ENCODE measurements around the gene IL17REL. TPM values are rescaled to one million over a fixed set of nuclear protein-coding genes. Genes with fewer than 3 reads are reported as not detected.

IL17REL gene
- total and polyA plus RNA-seq, 2 of the 13 experiments (the other 11 are each of a cell fraction or from before 2014, with no cell fraction given): not detected

- no peak for TF ChIP-seq RNF219 (CRISPR knock-in tag; IDR thresholded peaks at IDR 0.05)
Observed at GRCh38 chr22:49964136-49965090, 48.2 kb downstream of the IL17REL start (continued).

GRCh38 chr22:49963647-49964026, 48.9 kb downstream of the IL17REL start:
- BruUV-seq (replicated peaks): no TSS peak
- intact Hi-C loops (cut with micrococcal nuclease; ENCODE audit: unreplicated experiment) (no loop called here), in situ Hi-C loops (cut with HindIII; ENCODE audit: extremely low pct_ligation_motif_present, low pct_unique_long_range_greater_than_20kb) (no loop called here)
- WGBS (ENCODE audit: low lambda C conversion rate): 84% methylated on average over 4 of the region's 6 CpGs
- TF ChIP-seq ZC3H4 (CRISPR knock-in tag; IDR thresholded peaks at IDR 0.05; ENCODE audit: borderline replicate concordance) (no peak), BORCS8-MEF2B (CRISPR knock-in tag; IDR thresholded peaks at IDR 0.05) (no peak), POLR2G (IDR thresholded peaks at IDR 0.05; ENCODE audit: low read depth, low read length) (peak; percentile 17; the same call in 1 of the 2 replicates), KMT2A (CRISPR knock-in tag; IDR thresholded peaks at IDR 0.05) (no peak), POLR2AphosphoS2 (IDR thresholded peaks at IDR 0.05; ENCODE audit: low read depth, low read length) (0 out of 2 replicates have a peak, but pooled peaks have one; percentile 15), MXD1 (CRISPR knock-in tag; IDR thresholded peaks at IDR 0.05) (no peak), ZFP82 (CRISPR knock-in tag; IDR thresholded peaks at IDR 0.05; ENCODE audit: borderline replicate concordance) (no peak), IKZF4 (CRISPR knock-in tag; IDR thresholded peaks at IDR 0.05; ENCODE audit: borderline replicate concordance, low read depth, not compliant biosample characterization) (no peak), HNRNPL (IDR thresholded peaks at IDR 0.05; ENCODE audit: low read depth, low read length) (no peak), ZSCAN21 (CRISPR knock-in tag; IDR thresholded peaks at IDR 0.05; ENCODE audit: borderline replicate concordance) (no peak)
- Histone ChIP-seq H4K20me1 (ENCODE audit: insufficient read depth, low read length) (peaks cover 37% of the 10 kb centered on the region), H3K27me3 (ENCODE audit: control insufficient read depth in 1 of 2, insufficient read depth in 2 of 2, low read length in 2 of 2) (no peaks in the 10 kb centered on the region; a peak in 1 of 5 replicates), H3K9me3 (ENCODE audit: low read length) (no peaks in the 10 kb centered on the region), H2AFZ (ENCODE audit: low read length) (no peak overlapping the region), H3K27ac (ENCODE audit: extremely low read length, insufficient read depth, low read length) (peak overlapping the region; percentile 72), H3K36me3 (replicated peaks in 1 of 2; ENCODE audit: control insufficient read depth in 1 of 2, insufficient read depth in 2 of 2, low read length in 2 of 2) (peaks cover 9 to 23% of the 10 kb centered on the region in 2 experiments), H3K4me3 (replicated peaks in 1 of 3; ENCODE audit: insufficient read depth in 1 of 3, low read depth in 2 of 3, low read length in 3 of 3) (peak overlapping the region; percentile 65 to 99 (median 97); a peak in 4 of 6 replicates), H3K9ac (ENCODE audit: insufficient read depth, low read depth, low read length) (peak overlapping the region; percentile 73; the same call in 1 of the 2 replicates), H3K4me2 (ENCODE audit: low read depth, low read length) (peak overlapping the region; percentile 94), H3K4me1 (ENCODE audit: insufficient read depth, low read length) (peaks cover 75% of the 10 kb centered on the region), H3K79me2 (ENCODE audit: insufficient read depth, low read length) (peaks cover 36% of the 10 kb centered on the region)
- no peak for ATAC-seq
- POLR2A ChIA-PET: interaction anchor here (1.8 to 16.4 kb wide), 3 partner anchors 12 to 33 kb away, joined by 10 to 722 read pairs (median 54); partner anchors contain the start of gene PIM3
- FAIRE-seq: no peak
- DNase-seq (ENCODE audit: low spot score): no peak
- CTCF ChIA-PET (ENCODE audit: low intra/inter-chr PET ratio, low total read pairs): no interaction called here

Measured in HepG2 (cell line).